Thoracic aorta (tissue), 2 donors: ENCODE results near the gene ABLIM2. TPM values are rescaled to one million over a fixed set of nuclear protein-coding genes. Genes with fewer than 3 reads are reported as not detected.

Experiments
- ATAC-seq: fragments of 150-250 bp; one replicate; pipeline ENCODE4 v1.8.0; 2017; ENCODE audit warnings: low read depth; ENCODE audit not compliant: insufficient number of reproducible peaks, low FRiP score
- DNase-seq: peaks from one replicate; pipeline ENCODE4 v3.0.0-alpha.2; 2020; ENCODE audit warnings: low spot score
- H3K27ac ChIP-seq, 2 donors: fragments of 200-600 bp; sonication (generic); 1 replicate in 1 of 2; 2 replicates in 1 of 2; pipeline ENCODE4 v1.5.1; 2016; ENCODE audit warnings: mild to moderate bottlenecking in 2 of 2, moderate library complexity in 2 of 2
- H3K27me3 ChIP-seq: fragments of 200-600 bp; sonication (generic); replicated peaks from 2 replicates; pipeline ENCODE4 v1.6.0; 2016; ENCODE audit warnings: mild to moderate bottlenecking; ENCODE audit not compliant: insufficient read depth
- H3K36me3 ChIP-seq: fragments of 200-600 bp; sonication (generic); one replicate; pipeline ENCODE4 v1.5.1; 2016
- H3K4me1 ChIP-seq, 2 donors: fragments of 200-600 bp; sonication (generic); 1 replicate in 1 of 2; 2 replicates in 1 of 2; pipeline versions ENCODE4 v1.5.1 to v1.6.0; 2016; ENCODE audit warnings: low read depth in 2 of 2, mild to moderate bottlenecking in 1 of 2; ENCODE audit not compliant: control insufficient read depth in 1 of 2
- H3K4me3 ChIP-seq: fragments of 200-600 bp; sonication (generic); 2 replicates; pipeline ENCODE4 v1.5.1; 2016; ENCODE audit warnings: mild to moderate bottlenecking
- H3K9me3 ChIP-seq: fragments of 200-600 bp; sonication (generic); 2 replicates; pipeline ENCODE4 v1.5.1; 2016
- total RNA-seq, 2 donors: library from RNA; depleted of rRNA; stranded (reverse); fragments of >200 nt; gene quantifications; one replicate each; pipeline versions ENCODE4 v1.1.0 to v1.2.3, GENCODE V29; 2016
- TF ChIP-seq, protein P1 (sequence below): fragments of 200-600 bp; sonication (generic); IDR thresholded peaks from one replicate; pipeline ENCODE4 v1.5.1; 2019; ENCODE audit warnings: antibody characterized with exemption

Gene ABLIM2
- total RNA-seq, 2 donors from 2014 or later: 25.6 to 28.6 TPM

GRCh38 chr4:7929118-7929951 lies 229.3 kb downstream of the ABLIM2 start:
- no peaks in the 10 kb centered on the region for H3K9me3 ChIP-seq
- no peak overlapping the region for H3K27ac ChIP-seq
- peaks cover 0 to 21% of the 10 kb centered on the region in 2 donors for H3K4me1 ChIP-seq
- no peaks in the 10 kb centered on the region for H3K36me3 ChIP-seq
- H3K27me3 ChIP-seq: no peaks in the 10 kb centered on the region
- DNase-seq (no peak), ATAC-seq (no peak)
- H3K4me3 ChIP-seq: no peak overlapping the region
- TF ChIP-seq, protein P1, sequence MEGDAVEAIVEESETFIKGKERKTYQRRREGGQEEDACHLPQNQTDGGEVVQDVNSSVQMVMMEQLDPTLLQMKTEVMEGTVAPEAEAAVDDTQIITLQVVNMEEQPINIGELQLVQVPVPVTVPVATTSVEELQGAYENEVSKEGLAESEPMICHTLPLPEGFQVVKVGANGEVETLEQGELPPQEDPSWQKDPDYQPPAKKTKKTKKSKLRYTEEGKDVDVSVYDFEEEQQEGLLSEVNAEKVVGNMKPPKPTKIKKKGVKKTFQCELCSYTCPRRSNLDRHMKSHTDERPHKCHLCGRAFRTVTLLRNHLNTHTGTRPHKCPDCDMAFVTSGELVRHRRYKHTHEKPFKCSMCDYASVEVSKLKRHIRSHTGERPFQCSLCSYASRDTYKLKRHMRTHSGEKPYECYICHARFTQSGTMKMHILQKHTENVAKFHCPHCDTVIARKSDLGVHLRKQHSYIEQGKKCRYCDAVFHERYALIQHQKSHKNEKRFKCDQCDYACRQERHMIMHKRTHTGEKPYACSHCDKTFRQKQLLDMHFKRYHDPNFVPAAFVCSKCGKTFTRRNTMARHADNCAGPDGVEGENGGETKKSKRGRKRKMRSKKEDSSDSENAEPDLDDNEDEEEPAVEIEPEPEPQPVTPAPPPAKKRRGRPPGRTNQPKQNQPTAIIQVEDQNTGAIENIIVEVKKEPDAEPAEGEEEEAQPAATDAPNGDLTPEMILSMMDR: no peak

- H3K4me1 ChIP-seq: peaks cover 0 to 27% of the 10 kb centered on the region in 2 donors
- no peak for ATAC-seq
- TF ChIP-seq, protein P1: no peak
- H3K4me3 ChIP-seq: no peak overlapping the region
- no peaks in the 10 kb centered on the region for H3K9me3 ChIP-seq
- no peak overlapping the region for H3K27ac ChIP-seq
- no peak for DNase-seq
- no peaks in the 10 kb centered on the region for H3K36me3 ChIP-seq
- H3K27me3 ChIP-seq: no peaks in the 10 kb centered on the region
Observed at GRCh38 chr4:7928711-7929110, 229.9 kb downstream of the ABLIM2 start.

- peaks cover 0 to 30% of the 10 kb centered on the region in 2 donors for H3K4me1 ChIP-seq
Observed at GRCh38 chr4:7926822-7927221, 231.8 kb downstream of the ABLIM2 start.

DNA sequence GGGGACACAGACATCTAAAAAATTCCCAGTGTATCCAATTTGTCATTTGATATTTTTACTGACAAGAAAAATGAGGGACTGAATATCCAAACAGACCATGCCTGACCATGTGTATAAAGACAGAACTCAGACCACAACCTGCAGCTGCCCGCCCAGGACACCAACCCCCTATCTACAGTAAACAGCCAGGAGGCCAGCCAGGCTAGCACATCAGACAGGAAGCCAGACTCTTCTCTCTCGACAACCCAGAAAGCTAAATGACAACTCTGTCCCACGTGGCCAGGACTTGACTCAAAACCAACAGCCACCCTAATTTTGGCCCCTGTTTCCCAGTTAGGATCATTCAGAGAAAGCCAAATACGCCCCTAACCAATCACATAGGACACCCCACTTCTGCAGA lies 234.0 kb downstream of the ABLIM2 start:
- ATAC-seq (no peak), DNase-seq (no peak)
- no peaks in the 10 kb centered on the region for H3K27me3 ChIP-seq
- TF ChIP-seq, protein P1: no peak
- H3K9me3 ChIP-seq: no peaks in the 10 kb centered on the region
- no peaks in the 10 kb centered on the region for H3K36me3 ChIP-seq
- peaks cover 0 to 20% of the 10 kb centered on the region in 2 donors for H3K4me1 ChIP-seq
- H3K27ac ChIP-seq: no peak overlapping the region
- no peak overlapping the region for H3K4me3 ChIP-seq

More at GRCh38 chr4:7926822-7927221, 231.8 kb downstream of the ABLIM2 start:
- DNase-seq: no peak
- Histone ChIP-seq H3K27ac (no peak overlapping the region), H3K9me3 (no peaks in the 10 kb centered on the region), H3K4me3 (no peak overlapping the region), H3K27me3 (no peaks in the 10 kb centered on the region), H3K36me3 (no peaks in the 10 kb centered on the region)
- no peak for ATAC-seq
- TF ChIP-seq, protein P1: no peak

- H3K36me3 ChIP-seq: no peaks in the 10 kb centered on the region
- TF ChIP-seq, protein P1: no peak
- no peak overlapping the region for H3K27ac ChIP-seq
- H3K27me3 ChIP-seq: no peaks in the 10 kb centered on the region
- no peaks in the 10 kb centered on the region for H3K9me3 ChIP-seq
- H3K4me3 ChIP-seq: no peak overlapping the region
- peaks cover 0 to 18% of the 10 kb centered on the region in 2 donors for H3K4me1 ChIP-seq
- no peak for DNase-seq
- no peak for ATAC-seq
Observed at GRCh38 chr4:7924163-7924562, 234.4 kb downstream of the ABLIM2 start.
